Activated gamma-delta T cell treated with anti-CD3 and anti-CD28 coated beads, Interleukin-2, amount 50 U/mL, for 16 hours (primary cell): Measurements from ENCODE around the gene SLCO1B3.
"Not testable (repeated sequence)": the region's sequence is repeated elsewhere in the genome, so short reads cannot be mapped to it uniquely, and the experiment has no call there.

Source experiments
- DNase-seq: peaks from one replicate; pipeline ENCODE4 v3.0.0-alpha.2; 2020; ENCODE audit warnings: low read depth

Gene SLCO1B3

GRCh38 chr12:20810487-20810886 is at the start of gene SLCO1B3:
SLCO1B3 (plus strand) TSS chr12:20810705; CDS start chr12:20815739, 5,034 bp downstream.
- DNase-seq: no peak

GRCh38 chr12:20777420-20777819 is 33.1 kb upstream of the SLCO1B3 start:
- no peak for DNase-seq

GRCh38 chr12:20778969-20779368 is 31.5 kb upstream of the SLCO1B3 start:
- DNase-seq: no peak

GRCh38 chr12:20779971-20780370 is 30.5 kb upstream of the SLCO1B3 start:
- DNase-seq: not testable (repeated sequence)

- DNase-seq: not testable (repeated sequence)
Observed at GRCh38 chr12:20783796-20784357, 26.6 kb upstream of the SLCO1B3 start.

- no peak for DNase-seq
Observed at GRCh38 chr12:20792971-20793370, 17.5 kb upstream of the SLCO1B3 start.

- DNase-seq: no peak
Observed at GRCh38 chr12:20798554-20798953, 12.0 kb upstream of the SLCO1B3 start.

GRCh38 chr12:20800160-20800559 is 10.3 kb upstream of the SLCO1B3 start:
- DNase-seq: no peak

- DNase-seq: no peak
Observed at GRCh38 chr12:20801035-20801434, 9.5 kb upstream of the SLCO1B3 start.

GRCh38 chr12:20805921-20806320 is 4.6 kb upstream of the SLCO1B3 start:
- DNase-seq: no peak

- DNase-seq: no peak
Observed at GRCh38 chr12:20807192-20808080, 3.1 kb upstream of the SLCO1B3 start.

GRCh38 chr12:20808521-20808920 is 2.0 kb upstream of the SLCO1B3 start:
- no peak for DNase-seq

GRCh38 chr12:20815574-20815973 is 5.1 kb downstream of the SLCO1B3 start:
- no peak for DNase-seq

- DNase-seq: no peak
Observed at GRCh38 chr12:20822415-20822814, 11.9 kb downstream of the SLCO1B3 start.

- DNase-seq: no peak
Observed at GRCh38 chr12:20822925-20823324, 12.4 kb downstream of the SLCO1B3 start.

- DNase-seq: no peak
Observed at GRCh38 chr12:20829919-20830318, 19.4 kb downstream of the SLCO1B3 start.

GRCh38 chr12:20830456-20830855 is 20.0 kb downstream of the SLCO1B3 start:
- no peak for DNase-seq

GRCh38 chr12:20832911-20833310 is 22.4 kb downstream of the SLCO1B3 start:
- DNase-seq: no peak

GRCh38 chr12:20852649-20853048 is 42.1 kb downstream of the SLCO1B3 start:
- DNase-seq: no peak

GRCh38 chr12:20863056-20863455 is 52.6 kb downstream of the SLCO1B3 start:
- no peak for DNase-seq

- DNase-seq: no peak
Observed at GRCh38 chr12:20865873-20866272, 55.4 kb downstream of the SLCO1B3 start.

GRCh38 chr12:20868277-20868676 is 57.8 kb downstream of the SLCO1B3 start:
- no peak for DNase-seq

- no peak for DNase-seq
Observed at GRCh38 chr12:20883288-20883687, 72.8 kb downstream of the SLCO1B3 start.

- no peak for DNase-seq
Observed at GRCh38 chr12:20885116-20885515, 74.6 kb downstream of the SLCO1B3 start.
